Activated CD8-positive, alpha-beta memory T cell treated with anti-CD3 and anti-CD28 coated beads for 4 hours (primary cell): ENCODE results near the gene TRNP1.
"Not testable (repeated sequence)": the region's sequence is repeated elsewhere in the genome, so short reads cannot be mapped to it uniquely, and the experiment has no call there.

Source experiments
- DNase-seq, 2 donors: peaks; one replicate each; pipeline ENCODE4 v3.0.0-alpha.2; 2020; ENCODE audit warnings: low read depth in 2 of 2

The TRNP1 gene

DNA sequence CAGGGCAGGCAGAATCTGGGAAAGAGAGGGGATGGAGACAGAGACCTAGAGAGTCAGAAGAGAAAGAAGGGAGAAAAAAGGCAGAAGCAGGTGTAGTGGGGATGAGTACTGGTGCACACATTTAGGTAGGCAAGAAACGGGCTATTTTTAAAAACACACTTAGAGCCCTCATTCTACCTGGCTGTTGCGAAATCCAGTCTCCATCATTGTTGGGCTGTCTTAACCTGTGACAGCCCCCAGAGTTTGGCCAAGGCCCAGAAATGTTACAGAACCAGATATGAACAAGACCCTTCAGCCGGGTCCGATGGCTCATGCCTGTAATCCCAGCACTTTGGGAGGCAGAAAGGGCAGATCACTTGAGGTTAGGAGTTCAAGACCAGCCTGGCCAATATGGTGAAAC, 20.7 kb upstream of the TRNP1 start:
- DNase-seq: no peak

- no peak for DNase-seq
Observed at GRCh38 chr1:26976621-26977510, 16.6 kb upstream of the TRNP1 start.

GRCh38 chr1:26978901-26979300, 14.6 kb upstream of the TRNP1 start:
- no peak for DNase-seq

DNA sequence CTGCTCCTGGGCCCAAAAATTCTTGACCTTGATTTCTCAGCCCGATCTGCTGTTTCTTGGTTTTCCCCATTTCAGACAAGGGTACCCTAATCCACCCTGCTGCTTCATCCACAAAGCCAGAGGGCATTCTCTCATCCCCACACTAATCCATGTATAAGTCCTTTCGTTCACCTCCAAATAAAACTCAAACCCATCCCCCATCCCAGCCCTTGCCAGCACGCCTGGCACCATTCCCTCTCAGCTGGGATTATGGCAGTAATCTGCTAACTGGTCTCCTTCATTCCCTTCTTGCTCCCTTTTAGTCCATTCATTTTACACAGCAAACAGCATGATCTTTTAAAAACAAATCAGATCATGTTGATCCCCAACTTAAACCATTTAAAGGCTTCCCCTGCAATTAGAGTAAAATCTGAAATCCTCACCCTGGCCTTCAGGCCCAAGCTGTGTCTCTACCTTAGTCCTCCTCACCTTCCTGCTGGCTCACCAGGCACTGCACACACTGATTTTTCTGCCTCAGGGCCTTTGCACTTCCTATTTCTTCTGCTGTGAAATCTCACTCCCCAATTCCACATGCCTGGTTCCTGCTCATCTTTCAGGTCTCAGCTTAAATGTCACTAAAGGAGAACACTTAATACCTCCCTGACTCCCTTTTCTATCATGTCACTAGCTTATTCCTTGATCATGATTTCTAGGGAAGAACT, 12.2 kb upstream of the TRNP1 start:
- no peak for DNase-seq

- DNase-seq: no peak
Observed at GRCh38 chr1:26983863-26984262, 9.6 kb upstream of the TRNP1 start.

- DNase-seq: no peak
Observed at GRCh38 chr1:26984291-26984690, 9.2 kb upstream of the TRNP1 start.

- DNase-seq: no peak
Observed at GRCh38 chr1:26986658-26987057, 6.8 kb upstream of the TRNP1 start.

DNA sequence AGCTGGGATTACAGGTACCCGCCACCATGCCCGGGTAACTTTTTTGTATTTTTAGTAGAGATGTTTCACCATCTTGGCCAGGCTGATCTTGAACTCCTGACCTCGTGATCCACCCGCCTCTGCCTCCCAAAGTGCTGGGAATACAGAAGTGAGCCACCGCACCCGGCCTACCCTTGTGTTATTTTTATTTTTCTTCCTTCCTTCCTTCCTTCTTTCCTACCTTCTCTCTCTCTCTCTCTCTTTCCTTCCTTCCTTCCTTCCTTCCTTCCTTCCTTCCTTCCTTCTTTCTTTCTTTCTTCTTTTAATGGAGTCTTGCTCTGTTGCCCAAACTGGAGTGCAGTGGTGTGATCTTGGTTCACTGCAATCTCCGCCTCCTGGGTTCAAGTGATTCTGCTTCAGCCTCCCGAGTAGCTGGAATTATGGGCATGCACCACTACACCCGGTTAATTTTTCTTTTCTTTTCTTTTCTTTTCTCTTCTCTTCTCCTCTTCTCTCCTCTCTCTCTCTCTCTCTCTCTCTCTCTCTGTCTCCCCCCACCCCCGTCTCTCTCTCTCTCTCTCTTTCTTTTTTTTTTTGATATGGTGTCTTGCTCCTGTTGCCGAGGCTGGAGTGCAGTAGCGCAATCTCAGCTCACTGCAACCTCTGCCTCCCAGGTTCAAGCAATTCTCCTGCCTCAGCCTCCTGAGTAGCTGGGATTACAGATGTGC, 3.9 kb upstream of the TRNP1 start:
- DNase-seq: not testable (repeated sequence)

DNA sequence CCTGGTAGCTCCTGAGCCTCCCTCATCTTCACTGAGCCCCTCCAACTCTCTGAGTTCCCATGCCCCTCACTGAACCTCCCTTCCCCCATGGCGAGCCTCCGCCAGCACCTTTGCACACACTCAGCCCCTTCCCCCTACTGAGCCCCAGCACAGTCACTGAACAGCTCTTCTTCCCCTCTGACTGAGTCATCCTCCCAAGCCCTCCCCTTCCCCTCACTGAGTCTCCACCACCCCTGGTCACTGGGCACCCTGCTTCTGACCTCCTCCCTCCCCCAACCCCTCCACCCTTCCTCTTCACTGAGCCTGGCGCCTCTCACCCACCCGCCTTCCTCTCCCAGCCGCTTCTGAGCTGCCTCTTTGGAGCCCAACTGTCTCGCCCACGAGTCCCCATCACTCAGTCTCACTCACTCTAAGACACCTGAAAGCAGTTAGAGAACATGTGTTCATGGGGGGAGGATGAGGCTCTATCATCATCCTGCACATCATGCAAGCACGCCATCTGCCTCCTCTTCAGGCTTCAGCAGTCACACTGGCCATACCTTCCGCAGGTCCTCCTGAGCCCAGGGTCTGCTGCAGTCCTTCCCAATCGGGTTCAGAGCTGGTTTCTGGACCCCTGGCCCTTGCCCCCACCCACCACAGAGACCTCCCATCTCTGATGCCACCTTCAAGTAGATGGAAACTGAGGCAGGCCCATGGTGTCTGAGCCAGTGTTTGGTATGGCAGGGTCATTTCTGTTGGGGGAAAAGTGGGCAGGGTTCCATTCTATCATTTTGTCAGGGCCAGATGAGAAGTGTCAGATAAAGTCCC, 2.0 kb upstream of the TRNP1 start:
- DNase-seq: no peak

GRCh38 chr1:26994020-26994786, 711 bp downstream of the TRNP1 start:
- DNase-seq: no peak

- no peak for DNase-seq
Observed at GRCh38 chr1:26994787-26995517, 1.5 kb downstream of the TRNP1 start.

GRCh38 chr1:26996024-26996423, 2.5 kb downstream of the TRNP1 start:
- no peak for DNase-seq

DNA sequence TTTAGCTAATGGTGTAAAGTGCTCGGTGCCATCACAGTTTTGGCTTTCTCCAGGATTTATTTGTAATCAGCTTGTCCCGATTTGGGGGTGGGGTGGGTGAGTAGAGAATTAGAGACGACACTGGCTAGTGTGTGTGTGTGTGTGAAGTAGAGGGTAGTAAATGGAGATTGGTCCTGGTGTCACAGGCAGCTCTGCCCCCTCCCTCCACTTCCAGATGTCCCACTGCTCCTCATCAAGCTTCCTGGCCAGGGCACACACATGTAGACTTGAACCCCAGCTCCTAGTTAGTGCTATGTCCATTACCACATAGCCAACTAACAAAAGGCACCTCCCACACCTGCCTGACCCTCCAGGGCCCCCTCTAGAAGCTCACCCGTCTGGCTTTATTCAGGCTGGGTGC, 3.2 kb downstream of the TRNP1 start:
- no peak for DNase-seq

- no peak for DNase-seq
Observed at GRCh38 chr1:26998429-26999300, 5.2 kb downstream of the TRNP1 start.

DNA sequence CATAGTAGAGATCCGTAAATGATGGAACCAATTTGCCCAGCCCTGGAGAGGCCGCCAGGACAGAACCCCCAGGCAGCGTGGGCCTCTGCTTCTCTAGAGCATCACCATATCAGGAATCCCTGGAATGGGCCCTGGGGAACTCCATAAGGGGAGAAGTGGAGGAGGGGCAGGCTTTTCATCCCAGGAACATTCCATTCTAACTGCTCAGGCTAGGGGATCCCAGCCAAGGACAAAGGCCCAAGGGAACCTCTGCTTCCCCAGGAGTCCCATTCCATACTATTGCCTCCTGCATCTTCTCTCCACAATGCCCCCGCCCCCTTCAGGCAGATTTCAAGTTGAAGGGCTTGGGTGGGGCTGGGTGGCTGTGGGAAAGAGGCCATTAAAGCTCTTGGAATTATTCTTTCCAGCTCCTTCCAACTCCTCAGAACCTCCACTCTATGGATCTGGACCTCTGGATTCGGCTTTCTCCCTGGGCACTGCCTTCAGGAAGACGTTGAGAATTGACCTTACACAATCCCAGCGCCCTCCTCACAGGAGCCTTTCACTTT, 6.0 kb downstream of the TRNP1 start:
- DNase-seq: no peak

- no peak for DNase-seq
Observed at GRCh38 chr1:27000090-27000816, 6.8 kb downstream of the TRNP1 start.

DNA sequence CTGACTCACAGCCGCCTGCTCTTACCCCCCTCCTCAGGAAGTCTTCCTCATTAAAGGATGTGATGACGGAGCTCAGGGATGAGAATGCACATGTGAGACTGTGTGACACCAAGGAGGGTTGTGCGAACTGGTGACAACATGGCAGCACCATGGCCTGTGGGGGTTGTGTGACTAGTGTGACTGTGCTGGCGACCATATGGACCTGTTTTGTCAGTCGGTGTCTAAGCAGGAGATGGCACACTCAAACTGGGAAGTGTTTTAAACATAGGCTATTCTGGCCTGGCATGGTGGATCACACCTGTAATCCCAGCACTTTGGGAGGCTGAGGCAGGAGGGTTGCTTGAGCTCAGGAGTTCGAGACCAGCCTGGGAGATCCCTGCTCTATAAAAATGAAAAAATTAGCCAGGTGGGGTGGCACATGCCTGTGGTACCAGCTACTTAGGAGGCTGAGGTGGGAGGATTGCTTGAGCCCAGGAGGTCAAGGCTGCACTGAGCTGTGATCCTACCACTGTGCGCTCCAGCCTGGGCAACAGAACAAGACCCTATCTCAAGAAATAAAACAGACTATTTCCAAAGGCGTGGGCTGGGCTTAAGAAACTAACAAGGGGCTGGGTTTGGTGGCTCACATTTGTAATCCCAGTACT, 7.4 kb downstream of the TRNP1 start:
- DNase-seq: no peak
